Measurements from ENCODE around the gene GSTA1. TPM values are rescaled to one million over a fixed set of nuclear protein-coding genes. Genes with fewer than 3 reads are reported as not detected.
"Not testable (repeated sequence)": the region's sequence is repeated elsewhere in the genome, so short reads cannot be mapped to it uniquely, and the experiment has no call there.

The GSTA1 gene
- total and polyA plus RNA-seq, 9 donors = 4.7 to 1,921 (median 44.5) TPM

DNA sequence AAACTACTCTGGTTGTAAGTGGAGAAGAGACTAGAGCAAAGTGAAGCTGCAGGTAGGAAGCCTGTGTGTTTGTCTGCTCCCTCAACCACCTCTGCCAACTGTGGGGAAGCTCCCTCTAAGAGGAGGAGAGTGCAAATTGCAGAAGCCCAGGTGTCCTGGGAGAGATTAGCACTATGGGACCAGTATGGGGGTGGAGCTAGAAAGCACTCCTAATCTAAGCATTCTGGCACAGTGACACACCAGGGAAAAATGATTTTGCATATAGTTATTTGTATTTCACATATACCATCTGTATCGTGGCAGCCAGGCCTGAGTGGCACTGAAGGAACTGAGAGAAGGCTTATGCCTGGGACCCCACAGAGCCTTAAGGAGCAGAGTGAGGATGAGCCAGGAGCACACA is 12.8 kb downstream of the GSTA1 start:
- WGBS, 3 donors = 0% methylated on average over 1 of the region's 1 CpG
- intact Hi-C loops (cut with DNase I) = no loop called here
- no peaks in the 10 kb centered on the region for H3K9me3 ChIP-seq
- H3K4me1 ChIP-seq (ENCODE audit: insufficient read depth) = no peaks in the 10 kb centered on the region
- H3K27me3 ChIP-seq = no peaks in the 10 kb centered on the region
- no peak overlapping the region for H3K27ac ChIP-seq
- no peak overlapping the region for H3K4me3 ChIP-seq
- no peak for TF ChIP-seq POLR2A (IDR thresholded peaks at IDR 0.05)
- no peak for TF ChIP-seq EP300 (IDR thresholded peaks at IDR 0.05)
- TF ChIP-seq, protein P1, sequence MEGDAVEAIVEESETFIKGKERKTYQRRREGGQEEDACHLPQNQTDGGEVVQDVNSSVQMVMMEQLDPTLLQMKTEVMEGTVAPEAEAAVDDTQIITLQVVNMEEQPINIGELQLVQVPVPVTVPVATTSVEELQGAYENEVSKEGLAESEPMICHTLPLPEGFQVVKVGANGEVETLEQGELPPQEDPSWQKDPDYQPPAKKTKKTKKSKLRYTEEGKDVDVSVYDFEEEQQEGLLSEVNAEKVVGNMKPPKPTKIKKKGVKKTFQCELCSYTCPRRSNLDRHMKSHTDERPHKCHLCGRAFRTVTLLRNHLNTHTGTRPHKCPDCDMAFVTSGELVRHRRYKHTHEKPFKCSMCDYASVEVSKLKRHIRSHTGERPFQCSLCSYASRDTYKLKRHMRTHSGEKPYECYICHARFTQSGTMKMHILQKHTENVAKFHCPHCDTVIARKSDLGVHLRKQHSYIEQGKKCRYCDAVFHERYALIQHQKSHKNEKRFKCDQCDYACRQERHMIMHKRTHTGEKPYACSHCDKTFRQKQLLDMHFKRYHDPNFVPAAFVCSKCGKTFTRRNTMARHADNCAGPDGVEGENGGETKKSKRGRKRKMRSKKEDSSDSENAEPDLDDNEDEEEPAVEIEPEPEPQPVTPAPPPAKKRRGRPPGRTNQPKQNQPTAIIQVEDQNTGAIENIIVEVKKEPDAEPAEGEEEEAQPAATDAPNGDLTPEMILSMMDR (IDR thresholded peaks at IDR 0.05) = no peak
- no peak for DNase-seq
- no peaks in the 10 kb centered on the region for H3K36me3 ChIP-seq

GRCh38 chr6:52789658-52790057 is 14.0 kb downstream of the GSTA1 start:
- not testable (repeated sequence) for H3K27me3 ChIP-seq; H3K36me3 ChIP-seq; H3K9me3 ChIP-seq; H3K4me1 ChIP-seq (ENCODE audit: insufficient read depth); H3K27ac ChIP-seq; H3K4me3 ChIP-seq; DNase-seq
- WGBS, 3 donors = 96 to 100% (median 100%) methylated on average over 1 of the region's 1 CpG
- intact Hi-C loops (cut with DNase I) = loop anchor here in 1 of 4 donors (5.0 kb wide), 1 partner anchor 38 kb away; no protein-coding TSS in a partner anchor

DNA sequence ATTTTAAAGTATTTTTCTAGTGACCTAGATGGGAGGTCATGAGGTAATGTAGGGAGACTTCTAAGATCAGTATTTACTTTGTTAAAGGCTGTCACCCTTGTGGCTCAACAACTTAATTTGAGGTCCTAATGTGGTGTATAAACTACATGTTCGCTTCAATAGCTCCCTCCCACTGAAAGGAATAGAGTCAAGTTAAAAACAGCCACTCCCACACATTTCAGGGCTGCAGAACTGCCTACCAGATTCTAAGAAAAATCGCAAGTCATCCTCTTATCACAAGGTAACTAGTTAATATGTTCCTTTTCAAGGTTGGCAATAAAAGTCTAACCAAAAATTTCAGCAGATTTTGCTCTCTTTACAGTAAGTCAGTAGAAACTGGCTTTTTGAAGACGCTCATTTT is 15.1 kb downstream of the GSTA1 start:
- no peaks in the 10 kb centered on the region for H3K4me1 ChIP-seq (ENCODE audit: insufficient read depth)
- no peak for DNase-seq
- WGBS, 3 donors = 7 to 12% (median 9%) methylated on average over 3 of the region's 3 CpGs
- TF ChIP-seq, protein P1 (IDR thresholded peaks at IDR 0.05) = no peak
- TF ChIP-seq POLR2A (IDR thresholded peaks at IDR 0.05) (no peak), EP300 (IDR thresholded peaks at IDR 0.05) (no peak)
- H3K9me3 ChIP-seq = no peaks in the 10 kb centered on the region
- H3K36me3 ChIP-seq = no peaks in the 10 kb centered on the region
- no peak overlapping the region for H3K27ac ChIP-seq
- intact Hi-C loops (cut with DNase I) = loop anchor here in 1 of 4 donors (5.0 kb wide), 1 partner anchor 39 kb away; no protein-coding TSS in a partner anchor
- no peak overlapping the region for H3K4me3 ChIP-seq
- H3K27me3 ChIP-seq = no peaks in the 10 kb centered on the region

DNA sequence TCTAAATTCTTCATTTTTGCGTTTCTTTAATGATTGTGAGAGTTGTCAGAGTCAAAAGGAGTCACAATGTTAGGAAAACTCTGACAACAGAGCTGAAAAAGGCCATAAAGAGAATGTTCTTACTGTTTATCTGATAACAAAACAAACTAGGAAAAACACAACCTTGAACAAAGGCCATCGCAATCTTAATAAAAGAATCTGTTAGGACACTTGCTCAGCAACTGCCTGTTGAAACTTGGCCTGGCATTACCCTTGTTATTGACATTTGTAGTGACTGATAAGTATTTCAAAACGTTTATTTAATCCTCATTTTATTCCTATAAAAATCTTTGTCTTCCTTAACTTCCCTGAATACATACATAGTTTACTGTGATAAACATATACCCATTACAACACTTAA is 15.7 kb downstream of the GSTA1 start:
- H3K27ac ChIP-seq = no peak overlapping the region
- intact Hi-C loops (cut with DNase I) = loop anchor here in 2 of 4 donors (2.0 to 5.0 kb wide), 2 partner anchors 37 to 39 kb away; no protein-coding TSS in a partner anchor
- no peaks in the 10 kb centered on the region for H3K36me3 ChIP-seq
- WGBS, 3 donors = 43 to 59% (median 49%) methylated on average over 3 of the region's 3 CpGs
- H3K27me3 ChIP-seq = no peaks in the 10 kb centered on the region
- no peak for DNase-seq
- H3K4me1 ChIP-seq (ENCODE audit: insufficient read depth) = no peaks in the 10 kb centered on the region
- H3K9me3 ChIP-seq = no peaks in the 10 kb centered on the region
- H3K4me3 ChIP-seq = no peak overlapping the region
- TF ChIP-seq POLR2A (IDR thresholded peaks at IDR 0.05) (no peak), EP300 (IDR thresholded peaks at IDR 0.05) (no peak)
- TF ChIP-seq, protein P1 (IDR thresholded peaks at IDR 0.05) = no peak

DNA sequence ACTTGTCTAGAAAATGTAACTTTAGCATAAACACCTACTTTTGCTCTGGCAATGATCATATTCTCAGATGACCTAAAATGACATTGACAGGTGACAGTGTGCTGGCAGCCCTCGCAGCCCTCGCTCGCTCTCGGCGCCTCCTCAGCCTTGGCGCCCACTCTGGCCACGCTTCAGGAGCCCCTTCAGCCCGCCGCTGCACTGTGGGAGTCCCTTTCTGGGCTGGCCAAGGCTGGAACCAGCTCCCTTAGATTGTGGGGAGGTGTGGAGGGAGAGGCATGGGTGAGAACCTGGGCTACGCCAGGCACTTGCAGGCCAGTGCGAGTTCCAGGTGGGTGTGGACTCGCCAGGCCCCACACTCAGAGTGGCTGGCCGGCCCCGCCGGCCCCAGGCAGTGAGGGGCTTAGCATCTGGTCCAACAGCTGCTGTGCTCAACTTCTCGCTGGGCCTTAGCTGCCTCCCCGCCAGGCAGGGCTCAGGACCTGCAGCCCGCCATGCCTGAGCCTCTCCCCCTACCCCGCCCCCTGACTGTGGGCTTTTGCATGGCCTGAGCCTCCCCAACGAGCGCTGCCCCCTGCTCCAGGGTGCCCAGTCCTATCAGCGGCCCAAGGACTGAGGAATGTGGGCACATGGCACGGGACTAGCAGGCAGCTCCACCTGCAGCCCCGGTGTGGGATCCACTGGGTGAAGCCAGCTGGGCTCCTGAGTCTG is 17.2 kb downstream of the GSTA1 start:
- H3K36me3 ChIP-seq = no peaks in the 10 kb centered on the region
- no peak overlapping the region for H3K27ac ChIP-seq
- intact Hi-C loops (cut with DNase I) = loop anchor here in 2 of 4 donors (2.0 to 5.0 kb wide), 2 partner anchors 38 to 41 kb away; no protein-coding TSS in a partner anchor
- DNase-seq = no peak
- no peaks in the 10 kb centered on the region for H3K4me1 ChIP-seq (ENCODE audit: insufficient read depth)
- H3K4me3 ChIP-seq = no peak overlapping the region
- WGBS, 3 donors = 96 to 99% (median 98%) methylated on average over 24 of the region's 24 CpGs
- H3K9me3 ChIP-seq = no peaks in the 10 kb centered on the region
- H3K27me3 ChIP-seq = no peaks in the 10 kb centered on the region
- TF ChIP-seq POLR2A (IDR thresholded peaks at IDR 0.05) (no peak), EP300 (IDR thresholded peaks at IDR 0.05) (no peak)
- TF ChIP-seq, protein P1 (IDR thresholded peaks at IDR 0.05) = no peak

DNA sequence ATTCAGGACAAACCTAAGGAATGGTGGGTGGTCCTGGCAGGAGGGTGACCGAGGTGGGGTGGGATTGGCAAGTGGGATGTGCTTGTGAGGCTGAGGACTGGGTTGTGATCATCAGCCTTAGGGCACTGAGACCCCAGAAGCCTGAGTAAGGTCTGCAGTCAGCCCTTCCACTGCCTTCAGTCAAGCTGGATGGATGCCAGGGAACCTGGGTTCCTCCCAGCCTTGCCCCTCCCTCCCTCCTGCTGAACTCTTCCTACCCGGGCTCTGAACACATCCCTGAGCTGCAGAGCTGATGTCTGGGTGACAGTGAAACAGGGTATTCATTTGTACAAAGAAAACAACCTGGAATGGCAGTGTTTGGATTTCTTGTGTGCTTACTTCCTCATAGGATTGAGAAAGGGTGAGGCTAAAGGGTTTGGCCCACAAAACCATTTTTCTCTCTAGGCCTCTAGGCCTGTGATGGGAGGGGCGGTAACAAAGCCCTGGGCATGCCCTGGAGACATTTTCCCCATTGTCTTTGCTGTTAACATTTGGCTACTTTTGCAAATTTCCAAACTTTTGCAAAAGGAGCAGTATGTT is 20.8 kb downstream of the GSTA1 start:
- H3K9me3 ChIP-seq; H3K36me3 ChIP-seq; H3K4me1 ChIP-seq (ENCODE audit: insufficient read depth); H3K4me3 ChIP-seq; DNase-seq; H3K27me3 ChIP-seq; H3K27ac ChIP-seq; intact Hi-C loops (cut with DNase I): not testable (repeated sequence)
- 30 to 62% (median 38%) methylated on average over 3 of the region's 3 CpGs for WGBS, 3 donors

DNA sequence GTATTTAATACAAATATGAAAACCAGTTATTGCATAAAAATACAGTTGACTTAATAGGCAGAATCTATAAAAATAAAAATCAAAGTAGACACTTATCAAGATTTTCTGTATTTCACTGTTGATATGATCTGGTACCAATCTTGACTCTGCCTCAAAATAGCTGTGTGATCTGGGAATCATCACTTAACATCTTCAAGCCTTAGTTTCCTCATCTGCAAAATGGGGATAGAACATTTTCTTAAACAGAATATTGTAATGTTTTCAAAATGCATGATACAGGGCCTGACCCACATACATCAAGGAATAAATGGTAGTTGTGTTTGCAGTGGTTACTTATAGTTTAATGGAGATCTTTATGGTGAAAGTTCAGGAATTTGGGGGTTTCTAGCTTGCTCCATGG is 21.4 kb downstream of the GSTA1 start:
- H3K27ac ChIP-seq; H3K27me3 ChIP-seq; H3K4me1 ChIP-seq (ENCODE audit: insufficient read depth); H3K36me3 ChIP-seq; H3K4me3 ChIP-seq; H3K9me3 ChIP-seq; intact Hi-C loops (cut with DNase I); DNase-seq: not testable (repeated sequence)
